NCI-H187 (cell line): Measurements from ENCODE around the gene NYAP2.
A peak's percentile ranks its signal among the peaks of the same experiment; 100 is the strongest.

ENCODE experiments used
- DNase-seq, 2 experiments: peaks; one replicate each; lab custom pipeline; 2025; lab: John Stamatoyannopoulos, UW

The NYAP2 gene

DNA sequence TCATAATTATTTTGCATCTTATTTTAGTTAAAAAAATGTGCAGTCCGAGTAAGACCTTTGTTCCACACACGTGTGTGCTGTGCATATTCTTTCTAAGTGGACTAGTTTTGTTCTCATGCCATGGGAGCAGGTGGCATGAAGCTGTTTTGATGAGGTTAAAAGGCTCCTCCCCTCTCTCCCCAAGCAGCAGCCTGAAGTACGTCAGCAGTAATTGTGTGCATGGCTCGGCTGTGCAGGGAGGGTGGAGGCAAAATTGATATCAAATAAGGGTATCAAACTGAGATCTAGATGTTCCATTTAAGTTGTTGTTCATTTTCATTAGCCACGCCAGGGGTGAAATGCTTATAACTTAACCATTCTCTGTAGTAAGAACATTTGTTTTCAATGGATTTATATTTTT, at the start of gene NYAP2:
Gene NYAP2, plus strand, starts transcription at position 207 of the 400 bp plus-strand sequence. CDS start 9,171 bp downstream, outside the sequence.
- peak; percentile 19 to 22 for DNase-seq

DNA sequence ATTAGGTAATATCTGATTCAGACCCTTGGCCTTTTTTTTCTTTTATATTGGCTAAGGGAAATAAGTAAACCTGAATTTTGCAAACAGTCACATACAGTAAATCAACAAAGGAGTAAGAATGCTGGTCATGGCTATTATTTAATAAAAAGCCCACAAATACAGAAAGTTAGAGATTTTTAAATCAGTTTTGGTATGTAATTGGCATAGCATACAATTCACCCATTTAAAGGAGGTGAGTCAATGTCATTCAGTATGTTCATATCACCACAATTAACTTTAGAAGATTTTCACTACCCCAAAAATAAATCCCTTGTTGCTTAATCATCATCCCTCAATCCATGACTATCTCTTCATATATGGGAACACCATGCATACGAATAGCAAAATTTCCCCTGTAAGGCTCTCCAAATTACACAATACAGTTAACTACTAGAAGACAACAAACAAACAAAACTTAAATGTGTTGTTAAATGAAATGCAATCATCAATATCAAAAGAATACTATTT, 45.9 kb upstream of the NYAP2 start:
- no peak for DNase-seq

DNA sequence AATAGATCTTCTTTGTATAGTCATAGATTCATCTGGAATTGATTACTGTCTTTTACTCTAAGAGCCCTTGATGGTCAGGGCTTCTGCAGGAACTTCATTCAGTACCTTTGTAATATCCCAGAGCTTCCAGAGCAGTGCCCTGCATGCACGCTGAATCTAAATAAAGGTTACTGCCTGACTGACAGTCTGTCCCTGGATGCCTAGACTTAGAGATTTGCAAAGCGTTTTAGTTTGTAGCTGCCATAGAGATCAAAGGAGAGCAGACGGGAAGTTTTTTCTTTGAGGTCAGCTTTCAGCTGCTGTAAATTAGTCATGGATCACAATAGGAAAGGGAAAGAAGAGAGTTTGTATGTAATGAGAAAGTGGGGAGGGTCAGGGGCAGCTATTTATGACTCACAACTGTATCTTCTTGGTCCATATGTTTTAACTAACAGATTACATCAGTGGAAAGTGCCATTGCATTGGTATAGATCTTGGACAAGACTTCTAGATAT, 45.2 kb upstream of the NYAP2 start:
- no peak for DNase-seq

DNA sequence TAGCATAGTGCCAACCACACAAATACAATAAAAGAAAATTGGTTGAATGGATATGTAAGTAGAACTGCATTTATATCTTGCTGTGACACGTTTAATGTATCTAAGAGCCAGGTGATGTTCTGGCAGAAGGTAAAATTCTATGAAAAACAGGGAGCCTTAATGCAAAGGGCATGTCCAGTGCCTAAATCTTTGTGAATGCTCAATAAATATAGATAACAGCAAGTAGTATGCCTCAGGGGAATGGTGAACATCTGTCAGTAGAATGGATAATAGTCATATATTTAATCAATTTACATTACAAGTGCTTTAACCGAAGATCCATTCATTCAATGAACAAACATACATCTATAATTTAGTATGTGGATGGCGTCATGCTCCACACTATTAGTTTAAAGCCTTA, 43.7 kb upstream of the NYAP2 start:
- no peak for DNase-seq

DNA sequence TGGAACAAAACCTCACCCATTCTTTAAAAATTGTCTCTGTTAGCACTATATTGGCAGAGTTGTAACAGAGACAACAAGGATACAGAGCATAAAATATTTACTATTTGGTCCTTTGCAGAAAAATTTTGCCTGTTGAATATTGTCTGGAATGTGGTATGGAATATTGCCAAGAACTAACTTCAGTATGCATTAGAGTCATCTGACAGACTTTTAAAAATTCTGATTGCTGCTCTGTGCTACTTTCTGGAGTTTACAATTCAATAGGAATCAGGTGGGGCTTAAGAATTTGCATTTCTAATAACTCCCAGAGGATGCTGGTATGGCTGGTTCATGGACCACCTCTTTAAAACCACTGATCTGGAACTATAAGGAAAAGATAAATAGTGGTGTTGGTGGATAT, 32.8 kb upstream of the NYAP2 start:
- no peak for DNase-seq

DNA sequence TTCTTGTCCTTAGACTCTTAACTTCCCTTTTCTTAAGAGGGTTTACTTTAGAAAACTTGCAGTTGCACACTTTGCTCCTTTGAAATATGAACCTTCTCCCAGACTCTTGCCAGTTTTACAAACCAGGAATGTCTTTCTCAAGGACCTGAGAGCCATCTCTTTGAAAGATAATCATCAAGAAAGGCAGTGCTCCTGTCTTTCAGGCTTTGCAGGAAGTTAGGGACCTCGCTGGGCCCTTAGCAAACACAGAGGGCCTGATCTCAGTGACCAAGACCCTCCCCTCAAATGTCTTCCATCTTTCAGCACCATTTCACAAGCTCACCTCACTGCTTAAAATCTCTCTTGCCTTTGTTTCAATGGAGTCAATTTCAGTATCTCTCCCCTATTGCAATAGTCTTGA, 32.0 kb upstream of the NYAP2 start:
- DNase-seq: no peak

DNA sequence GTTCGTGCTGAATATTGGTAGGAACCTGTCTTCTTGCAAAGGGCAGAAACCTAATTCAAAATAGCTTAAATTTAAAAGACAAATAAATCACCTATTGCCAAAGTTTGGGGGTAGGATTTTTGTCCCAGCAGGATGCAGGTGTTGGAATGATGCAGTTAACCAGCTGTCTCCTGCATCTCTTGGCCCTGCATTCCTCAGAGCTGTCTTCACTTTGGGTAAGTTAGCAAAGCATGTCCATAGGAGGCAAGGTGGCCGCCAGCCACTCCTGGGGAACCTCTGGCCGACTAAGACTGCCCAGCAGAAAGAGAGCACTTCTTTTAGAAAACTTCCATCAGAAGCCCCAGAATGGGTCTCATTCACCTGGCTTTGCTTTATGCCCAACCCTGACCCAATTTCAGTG, 20.5 kb upstream of the NYAP2 start:
- no peak for DNase-seq

DNA sequence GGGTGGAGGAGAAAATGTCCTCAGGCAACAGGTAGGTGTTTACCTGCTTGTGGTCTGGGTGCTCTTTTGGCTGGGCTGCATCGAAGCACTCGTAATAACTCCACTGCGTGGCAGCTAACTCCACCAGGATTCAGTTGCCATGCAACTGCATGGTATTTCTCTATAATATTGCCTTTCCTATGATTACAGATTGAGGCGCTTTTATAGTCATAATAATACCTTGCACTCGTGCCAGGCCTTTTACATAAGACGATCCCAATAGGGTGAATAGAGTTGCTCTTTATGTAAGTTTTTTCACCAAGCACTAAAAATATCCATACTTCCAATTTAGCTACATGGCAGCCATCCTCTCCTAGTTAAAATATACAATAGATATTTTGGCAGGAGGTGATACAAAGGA, 19.7 kb upstream of the NYAP2 start:
- no peak for DNase-seq

DNA sequence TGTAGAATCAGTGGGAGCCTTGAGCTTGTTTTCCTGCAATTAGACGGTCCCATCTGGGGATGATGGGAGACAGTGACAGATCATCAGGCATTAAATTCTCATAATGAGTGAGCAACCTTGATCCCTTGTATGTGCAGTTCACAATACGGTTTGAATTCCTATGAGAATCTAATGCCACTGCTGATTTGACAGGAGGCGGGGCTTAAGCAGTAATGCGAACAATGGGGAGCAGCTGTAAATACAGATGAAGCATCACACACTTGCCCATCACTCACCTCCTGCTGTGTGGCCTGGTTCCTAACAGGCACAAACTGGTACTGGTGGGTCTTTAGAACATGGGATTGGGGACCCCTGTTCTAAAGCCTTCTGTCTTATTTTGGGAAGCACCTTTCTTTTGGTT, 17.9 kb upstream of the NYAP2 start:
- no peak for DNase-seq

DNA sequence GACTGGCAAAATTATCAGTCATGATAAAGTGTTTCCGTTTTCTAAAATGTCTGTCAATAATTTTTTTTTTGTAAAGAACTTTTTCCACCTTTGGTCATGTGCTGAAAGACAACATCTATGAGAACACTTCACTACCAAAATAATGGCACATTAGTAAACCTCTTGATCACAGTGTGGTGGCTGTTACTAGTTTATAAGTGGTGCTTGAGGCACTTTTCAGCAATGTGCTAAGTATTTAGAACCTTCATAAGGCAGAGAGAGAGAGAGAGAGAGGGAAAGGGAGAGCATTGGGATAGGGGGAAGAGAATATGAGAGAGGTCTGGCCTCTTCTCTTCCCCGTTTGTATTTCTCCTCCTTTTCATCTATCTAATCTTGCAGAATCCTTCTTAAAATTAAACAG, 1.1 kb upstream of the NYAP2 start:
- no peak for DNase-seq

DNA sequence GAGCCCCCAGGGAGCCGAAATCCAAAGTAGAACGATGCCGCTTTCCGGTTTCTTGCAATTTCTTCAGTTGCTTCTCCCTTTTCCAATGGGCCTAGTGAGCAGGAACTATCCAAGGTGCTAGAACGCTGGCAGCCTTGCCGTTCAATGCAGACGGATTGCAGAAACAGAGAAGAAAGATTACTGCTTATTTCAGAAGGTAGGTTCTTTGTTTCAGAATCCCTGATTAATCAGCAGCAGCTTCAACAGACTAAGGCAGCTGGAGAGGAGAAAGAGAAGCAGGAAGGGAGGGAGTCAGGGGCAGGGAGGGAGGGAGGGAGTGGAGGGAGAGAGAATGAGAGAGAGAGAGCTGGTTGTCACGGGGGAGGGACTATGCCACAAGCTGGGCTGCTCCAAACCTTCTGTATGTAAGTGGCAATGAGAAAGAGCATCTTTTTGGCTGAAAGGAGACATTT, 576 bp downstream of the NYAP2 start:
- DNase-seq: peak; percentile 12 to 19

DNA sequence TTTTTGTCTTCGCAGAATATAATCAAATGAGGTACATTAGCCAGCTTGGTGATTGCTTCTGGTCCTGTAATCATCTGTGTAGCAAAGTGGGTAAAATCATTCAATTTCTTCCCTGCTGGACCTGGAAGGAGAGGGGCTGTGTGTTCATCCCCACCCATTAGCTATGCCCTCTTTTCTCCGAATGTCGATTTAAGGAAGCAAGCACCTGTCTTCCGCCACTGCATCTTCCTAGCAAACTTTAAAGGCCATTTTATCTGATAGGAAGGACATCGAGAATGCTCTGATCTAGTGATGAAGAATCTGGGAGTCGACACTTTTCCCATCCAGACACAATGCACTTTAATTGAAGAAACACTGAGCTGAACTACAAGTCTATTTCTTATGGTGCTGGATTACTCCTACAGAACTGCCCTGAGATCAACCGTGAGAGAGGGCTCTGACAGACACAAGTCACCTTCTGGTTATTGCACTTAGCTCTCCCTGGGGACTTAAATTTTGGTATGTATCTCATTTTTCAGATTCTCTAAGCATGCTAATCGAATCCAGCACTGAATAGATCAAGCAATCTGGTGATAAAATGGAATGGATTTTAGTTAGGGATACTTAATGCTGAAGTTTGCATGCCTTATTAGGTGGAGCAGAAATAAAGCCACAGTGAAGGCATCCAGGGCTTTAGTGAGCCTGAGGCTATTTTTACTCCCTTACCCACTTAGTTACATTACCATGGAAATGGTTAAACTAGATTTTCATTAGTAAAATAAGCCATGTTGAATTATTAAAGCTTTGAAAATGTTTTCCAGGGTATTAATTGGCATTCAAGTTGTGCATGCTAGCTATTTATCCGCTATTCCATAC, 1.3 kb downstream of the NYAP2 start:
- DNase-seq: no peak

DNA sequence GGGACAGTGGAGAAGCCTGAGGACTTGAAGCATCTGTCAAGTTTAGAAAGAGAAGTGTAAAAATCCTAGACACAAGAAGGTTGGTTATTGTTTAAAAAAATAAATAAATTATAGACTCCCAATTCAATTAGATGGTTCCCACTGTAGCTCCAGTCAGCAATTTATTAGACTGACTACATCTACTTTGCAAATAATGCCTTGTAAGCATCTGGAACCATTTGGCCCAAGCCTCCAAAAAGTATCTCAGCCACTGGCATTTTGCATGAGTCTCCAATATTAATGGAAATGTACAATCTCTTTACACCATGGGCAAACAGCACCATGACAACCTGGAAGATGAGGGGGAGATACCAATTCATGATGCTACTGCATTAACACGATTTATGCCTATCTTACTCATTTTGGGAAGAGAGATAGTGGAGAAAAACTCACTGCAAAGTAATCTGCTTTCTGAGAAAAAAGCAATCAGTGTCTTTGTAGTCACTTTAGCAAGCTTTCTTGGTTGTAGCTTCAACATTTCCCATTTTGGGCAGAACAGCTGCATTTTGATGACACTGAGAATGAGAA, 2.8 kb downstream of the NYAP2 start:
- no peak for DNase-seq

DNA sequence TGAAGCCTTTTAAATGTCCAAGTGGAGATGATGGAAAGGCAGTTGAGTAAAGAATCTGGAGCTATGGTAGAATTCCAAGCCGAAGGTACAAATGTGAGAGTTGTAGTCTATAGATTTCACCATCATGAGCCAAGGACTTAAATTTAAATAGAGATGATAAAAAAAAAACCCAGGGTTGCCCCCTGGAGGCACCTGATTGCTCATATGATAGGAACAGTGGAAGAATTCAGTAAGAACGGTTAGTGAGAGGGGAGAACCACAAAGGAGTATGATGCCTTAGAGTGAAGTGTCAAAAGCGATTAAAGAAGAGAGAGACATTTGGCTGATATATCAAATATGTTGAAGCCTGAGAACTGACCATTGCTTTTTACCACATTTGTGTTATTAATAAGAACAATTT, 11.9 kb downstream of the NYAP2 start:
- DNase-seq: no peak

DNA sequence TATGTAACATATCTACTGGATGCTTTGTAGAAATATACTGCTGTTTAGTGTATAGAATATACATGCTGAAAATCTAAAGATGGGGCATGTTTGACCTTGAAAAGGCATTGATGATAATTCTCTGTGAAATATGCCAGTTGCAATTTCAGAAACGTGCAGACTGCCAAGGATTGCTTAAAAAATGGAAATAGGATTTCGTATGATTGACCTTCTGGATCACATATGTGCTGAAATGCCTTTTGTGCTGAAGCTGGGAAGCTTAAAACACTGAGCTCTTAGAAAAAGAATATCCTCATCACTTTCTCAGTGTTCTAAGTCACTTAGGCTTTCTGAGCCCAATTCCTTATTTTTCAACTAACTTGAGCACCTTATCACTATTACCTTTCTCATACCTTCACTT, 14.3 kb downstream of the NYAP2 start:
- DNase-seq: no peak

DNA sequence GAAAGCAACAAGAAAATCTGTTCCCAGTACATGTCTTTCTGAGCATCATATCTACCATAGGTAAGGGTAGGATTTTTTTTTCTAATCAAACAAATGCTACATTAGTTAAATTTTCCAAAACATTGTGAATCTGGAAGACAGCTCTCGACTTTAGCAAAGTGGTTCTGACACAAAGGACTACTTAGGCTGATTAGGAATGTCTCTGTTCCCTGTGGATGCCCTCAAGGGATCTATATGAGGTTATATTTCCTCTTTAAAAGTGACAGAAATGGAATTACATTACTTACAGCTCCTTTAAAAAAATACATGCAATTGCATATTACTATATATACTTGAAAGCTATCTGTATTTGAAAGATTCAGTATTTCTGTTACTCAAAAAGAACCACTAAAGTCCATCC, 15.4 kb downstream of the NYAP2 start:
- DNase-seq: no peak

DNA sequence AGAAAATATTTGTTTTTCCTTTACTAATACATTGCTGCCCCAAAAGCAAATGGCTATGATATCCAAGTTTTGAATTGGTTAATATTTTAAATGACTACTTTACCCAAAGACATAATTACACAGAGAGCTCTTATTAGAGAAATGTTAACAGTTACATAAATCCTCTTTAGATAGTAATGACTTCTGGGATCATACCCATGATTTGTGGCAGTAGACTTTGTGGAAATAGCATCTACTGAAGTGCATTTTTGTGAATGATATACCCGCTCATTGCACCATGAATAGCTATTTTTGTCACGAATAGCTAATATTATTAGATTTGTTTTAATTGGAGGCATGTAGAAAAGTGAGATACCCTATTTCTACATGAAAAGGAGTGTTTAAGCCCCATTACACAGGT, 15.8 kb downstream of the NYAP2 start:
- no peak for DNase-seq

DNA sequence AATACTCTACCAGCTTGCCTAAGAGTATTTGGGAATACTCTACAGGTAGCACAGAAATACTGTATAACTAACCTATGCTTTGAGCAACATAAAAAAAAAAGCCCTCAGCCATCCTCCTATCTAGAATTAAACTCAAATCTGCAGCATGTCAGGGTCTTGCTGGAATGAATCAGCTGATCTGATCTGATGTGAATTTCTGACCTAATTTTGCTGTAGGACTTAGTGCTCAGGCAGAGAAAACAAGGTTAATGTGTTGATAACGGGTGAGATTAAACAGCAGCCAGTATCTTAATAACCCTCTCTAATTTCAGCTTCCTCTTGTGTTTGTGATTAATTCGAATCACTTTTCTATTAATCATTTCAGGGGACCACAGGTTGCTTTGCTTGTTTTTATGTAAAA, 16.3 kb downstream of the NYAP2 start:
- no peak for DNase-seq

DNA sequence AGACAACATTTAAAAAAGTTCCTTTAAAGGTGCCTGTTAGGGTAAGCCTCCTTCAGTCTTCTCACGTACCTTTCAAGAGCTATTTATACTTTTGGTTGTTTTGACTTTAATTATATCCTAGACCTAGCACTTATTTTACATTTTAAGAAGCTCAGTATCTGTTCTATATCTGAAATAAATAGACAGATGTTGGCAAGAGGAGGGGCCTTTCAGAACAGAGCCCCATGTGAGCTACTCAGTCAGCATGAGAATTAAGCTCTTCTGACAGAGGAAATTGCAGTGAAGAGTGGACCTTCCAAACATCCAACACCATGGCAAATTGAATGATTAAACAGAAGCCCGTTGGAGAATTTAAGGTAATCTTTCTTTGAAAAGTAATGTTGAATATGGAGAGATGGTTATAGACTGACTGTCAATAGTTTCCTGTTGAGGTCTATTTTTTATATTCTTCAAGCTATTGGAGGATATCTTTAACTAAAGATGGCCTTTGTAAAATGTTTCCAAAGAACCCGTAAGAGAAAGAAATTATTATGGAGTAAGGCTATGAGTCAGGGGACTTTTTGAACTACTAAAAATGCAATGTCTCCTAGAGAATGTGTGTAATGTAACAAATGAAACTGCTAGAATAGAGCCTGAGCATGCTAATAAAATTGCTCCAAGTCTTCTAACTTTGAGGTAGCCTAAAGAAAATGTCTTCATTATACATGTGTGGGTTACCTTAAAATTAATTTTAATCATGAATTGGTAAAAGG, 17.3 kb downstream of the NYAP2 start:
- no peak for DNase-seq

DNA sequence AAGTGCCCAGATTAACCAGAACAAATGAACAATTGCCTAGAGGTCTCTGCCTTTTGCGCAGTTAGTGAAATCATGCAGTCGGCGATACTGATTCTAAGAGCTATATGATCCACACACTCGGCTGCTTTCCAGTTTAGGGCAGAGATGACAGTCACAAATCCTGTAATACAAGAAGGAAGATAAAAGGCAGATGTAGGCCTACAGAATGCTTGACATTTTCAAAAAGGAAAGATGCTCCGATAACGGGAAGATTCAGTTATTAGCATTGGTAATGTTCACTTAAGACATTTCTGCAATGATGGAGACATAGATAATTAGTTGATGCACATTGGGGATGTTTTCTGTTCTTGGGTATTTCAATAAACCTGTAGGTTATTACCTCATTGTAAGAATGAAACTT, 19.5 kb downstream of the NYAP2 start:
- DNase-seq: no peak

DNA sequence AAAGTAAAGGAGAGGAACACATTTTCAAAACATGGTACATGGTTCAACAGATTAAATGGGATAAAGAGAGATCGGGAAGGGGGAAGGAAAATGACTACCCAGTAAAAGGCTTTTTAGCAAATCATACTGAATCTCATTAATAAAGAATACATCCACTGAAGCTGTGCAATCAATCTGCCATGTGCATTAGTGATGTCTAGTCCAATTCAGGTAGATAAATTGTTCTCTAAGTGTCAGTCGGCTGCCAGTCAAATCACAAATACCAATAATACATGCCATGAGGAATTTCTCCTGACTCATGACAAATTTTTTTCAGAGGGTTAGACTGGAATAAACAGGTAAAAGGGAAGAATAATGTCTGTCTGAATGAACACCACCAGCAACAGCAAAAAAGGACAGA, 22.6 kb downstream of the NYAP2 start:
- no peak for DNase-seq

DNA sequence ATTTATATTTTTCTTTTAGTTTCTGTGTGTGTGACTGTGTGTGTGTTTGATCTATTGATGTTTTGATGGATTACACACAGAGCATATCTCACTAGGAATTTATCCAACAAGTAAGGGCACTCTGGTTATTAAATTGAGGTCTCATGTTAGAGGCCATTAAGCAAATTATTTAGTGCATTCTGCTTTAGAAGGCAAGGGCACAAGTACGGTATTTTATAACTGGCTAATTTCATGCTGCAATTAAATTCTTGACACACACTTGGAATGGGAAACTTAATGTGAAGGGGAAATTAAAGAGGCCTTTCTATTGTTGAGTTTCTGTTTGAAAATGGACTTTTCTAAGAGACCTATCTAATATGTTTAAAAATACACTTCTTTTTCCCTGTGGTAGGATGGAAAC, 25.8 kb downstream of the NYAP2 start:
- DNase-seq: no peak

DNA sequence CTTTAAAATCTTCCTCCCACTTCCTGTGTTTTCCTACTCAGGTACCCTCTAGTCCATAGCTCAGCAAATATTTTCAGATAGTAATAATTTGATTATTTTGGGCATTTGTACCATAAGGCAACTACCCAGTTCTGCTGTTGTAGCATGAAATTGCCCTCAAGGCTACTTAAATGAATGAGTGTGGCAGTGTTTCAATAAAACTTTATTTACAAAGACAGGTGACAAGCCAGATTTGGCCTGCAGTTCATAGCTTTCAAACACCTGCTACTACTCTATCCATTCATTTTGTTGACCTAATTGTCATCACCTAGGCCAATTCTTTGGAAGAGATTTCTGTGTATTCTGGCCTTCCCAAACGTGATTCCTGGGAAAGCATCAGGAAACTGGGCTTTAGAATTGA, 28.9 kb downstream of the NYAP2 start:
- no peak for DNase-seq
